RKO (cell line): ENCODE results near the gene BBOX1.
"Not testable (repeated sequence)": the region's sequence is repeated elsewhere in the genome, so short reads cannot be mapped to it uniquely, and the experiment has no call there.

ENCODE experiments used
- DNase-seq: peaks from one replicate; pipeline ENCODE4 v3.0.0-alpha.2; 2016; ENCODE audit warnings: low spot score

Gene BBOX1, protein sequence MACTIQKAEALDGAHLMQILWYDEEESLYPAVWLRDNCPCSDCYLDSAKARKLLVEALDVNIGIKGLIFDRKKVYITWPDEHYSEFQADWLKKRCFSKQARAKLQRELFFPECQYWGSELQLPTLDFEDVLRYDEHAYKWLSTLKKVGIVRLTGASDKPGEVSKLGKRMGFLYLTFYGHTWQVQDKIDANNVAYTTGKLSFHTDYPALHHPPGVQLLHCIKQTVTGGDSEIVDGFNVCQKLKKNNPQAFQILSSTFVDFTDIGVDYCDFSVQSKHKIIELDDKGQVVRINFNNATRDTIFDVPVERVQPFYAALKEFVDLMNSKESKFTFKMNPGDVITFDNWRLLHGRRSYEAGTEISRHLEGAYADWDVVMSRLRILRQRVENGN

DNA sequence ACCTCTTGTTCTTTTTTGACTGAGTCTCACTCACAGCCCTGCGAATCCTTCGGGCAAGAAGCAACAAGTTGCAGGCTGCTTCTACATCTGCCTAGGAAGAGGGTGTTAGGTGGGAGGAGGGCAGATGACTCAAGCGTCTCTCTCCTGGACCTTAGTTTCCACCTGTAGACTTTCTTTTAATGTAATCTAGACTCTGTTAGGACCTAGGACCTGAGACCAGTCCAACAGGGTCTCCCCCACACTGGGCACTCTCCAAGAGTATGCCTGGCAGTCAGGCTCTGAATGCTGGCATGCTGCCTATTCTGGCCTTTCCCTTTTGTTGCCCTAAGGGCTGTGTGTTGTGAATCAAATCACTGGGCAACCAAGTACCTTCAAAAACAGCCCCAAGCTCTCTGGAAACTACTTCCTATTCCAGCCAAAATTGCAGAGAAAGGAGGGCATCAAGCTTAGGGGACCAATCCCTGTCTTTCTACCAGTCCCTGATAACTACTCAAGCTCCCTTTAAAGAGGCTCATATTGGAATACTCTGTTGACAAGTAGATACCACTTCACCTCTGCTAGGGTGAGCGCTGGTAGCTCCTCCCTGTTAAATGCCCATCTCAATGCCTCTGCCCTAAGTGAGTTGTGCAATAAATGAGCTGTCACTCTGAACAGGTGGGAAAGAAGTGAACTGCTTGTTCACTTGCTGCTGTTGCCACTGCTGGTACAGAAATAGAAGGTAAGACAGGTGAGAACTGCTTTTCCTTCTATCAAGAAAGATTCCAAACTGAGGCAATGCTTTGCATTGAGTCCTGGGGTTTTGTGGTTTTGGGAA lies at the start of gene BBOX1:
Gene BBOX1, plus strand, starts transcription at position 514 of the 814 bp plus-strand sequence. CDS start 14,616 bp downstream, outside the sequence.
- no peak for DNase-seq

GRCh38 chr11:26992031-26992541 lies 48.5 kb upstream of the BBOX1 start:
- no peak for DNase-seq

GRCh38 chr11:26993965-26994457 lies 46.6 kb upstream of the BBOX1 start, which contains the start of gene FIBIN:
Gene FIBIN, plus strand, starts transcription at chr11:26994112. Its CDS starts 415 bp downstream, at chr11:26994527.
- DNase-seq, result no peak

DNA sequence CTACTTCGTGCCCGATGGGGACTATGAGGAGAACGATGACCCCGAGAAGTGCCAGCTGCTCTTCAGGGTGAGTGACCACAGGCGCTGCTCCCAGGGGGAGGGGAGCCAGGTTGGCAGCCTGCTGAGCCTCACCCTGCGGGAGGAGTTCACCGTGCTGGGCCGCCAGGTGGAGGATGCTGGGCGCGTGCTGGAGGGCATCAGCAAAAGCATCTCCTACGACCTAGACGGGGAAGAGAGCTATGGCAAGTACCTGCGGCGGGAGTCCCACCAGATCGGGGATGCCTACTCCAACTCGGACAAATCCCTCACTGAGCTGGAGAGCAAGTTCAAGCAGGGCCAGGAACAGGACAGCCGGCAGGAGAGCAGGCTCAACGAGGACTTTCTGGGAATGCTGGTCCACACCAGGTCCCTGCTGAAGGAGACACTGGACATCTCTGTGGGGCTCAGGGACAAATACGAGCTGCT lies 46.0 kb upstream of the BBOX1 start:
- no peak for DNase-seq

- DNase-seq, result no peak
These were observed 44.7 kb upstream of the BBOX1 start for GRCh38 chr11:26995701-26996460.

- DNase-seq, result no peak
These were observed 43.2 kb upstream of the BBOX1 start for GRCh38 chr11:26997378-26997777.

DNA sequence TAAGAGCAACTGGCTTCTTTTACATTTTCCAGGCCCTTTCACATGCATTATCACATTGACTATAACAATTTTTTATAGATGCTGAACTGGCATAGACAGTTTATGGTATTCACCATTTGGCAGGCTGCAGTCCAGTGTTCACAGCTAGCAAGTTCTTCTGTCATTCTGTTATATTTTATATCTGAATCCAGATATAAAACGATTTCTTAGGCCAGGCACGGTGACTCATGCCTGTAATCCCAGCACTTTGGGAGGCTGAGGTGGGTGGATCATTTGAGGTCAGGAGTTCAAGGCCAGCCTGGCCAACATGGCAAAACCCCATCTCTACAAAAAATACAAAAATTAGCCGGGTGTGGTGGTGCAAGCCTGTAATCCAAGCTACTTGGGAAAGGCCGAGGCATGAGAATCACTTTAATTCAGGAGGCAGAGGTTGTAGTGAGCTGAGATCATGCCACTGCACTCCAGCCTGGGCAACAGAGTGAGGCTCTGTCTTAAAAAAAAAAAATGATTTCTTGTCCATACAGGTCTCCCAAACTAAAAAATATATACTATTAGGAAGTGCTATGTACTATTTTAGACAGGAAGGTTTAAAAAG lies 39.4 kb upstream of the BBOX1 start:
- not testable (repeated sequence) for DNase-seq

GRCh38 chr11:27002431-27002830 lies 38.2 kb upstream of the BBOX1 start:
- DNase-seq, result no peak

DNA sequence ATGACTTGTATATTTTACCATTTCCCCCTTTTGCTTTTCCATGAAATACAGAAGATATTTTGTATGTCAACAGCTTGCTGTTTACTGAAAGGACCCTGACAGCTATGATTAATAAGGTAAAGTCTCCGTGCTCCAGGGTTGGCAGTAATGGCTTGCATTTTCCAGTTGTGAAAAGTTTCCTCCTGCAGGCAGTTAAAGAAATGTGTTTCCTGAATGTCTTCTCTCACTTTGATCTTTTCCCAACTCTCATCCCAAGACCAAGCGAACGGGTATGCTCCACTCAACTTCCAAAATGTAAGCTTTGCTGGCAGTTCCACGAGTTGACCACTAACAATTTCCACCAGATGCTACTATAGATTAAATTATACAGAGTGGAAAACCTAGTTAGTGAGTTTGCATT lies 37.8 kb upstream of the BBOX1 start:
- DNase-seq, result no peak

- no peak for DNase-seq
These were observed 36.5 kb upstream of the BBOX1 start for GRCh38 chr11:27004103-27004502.

DNA sequence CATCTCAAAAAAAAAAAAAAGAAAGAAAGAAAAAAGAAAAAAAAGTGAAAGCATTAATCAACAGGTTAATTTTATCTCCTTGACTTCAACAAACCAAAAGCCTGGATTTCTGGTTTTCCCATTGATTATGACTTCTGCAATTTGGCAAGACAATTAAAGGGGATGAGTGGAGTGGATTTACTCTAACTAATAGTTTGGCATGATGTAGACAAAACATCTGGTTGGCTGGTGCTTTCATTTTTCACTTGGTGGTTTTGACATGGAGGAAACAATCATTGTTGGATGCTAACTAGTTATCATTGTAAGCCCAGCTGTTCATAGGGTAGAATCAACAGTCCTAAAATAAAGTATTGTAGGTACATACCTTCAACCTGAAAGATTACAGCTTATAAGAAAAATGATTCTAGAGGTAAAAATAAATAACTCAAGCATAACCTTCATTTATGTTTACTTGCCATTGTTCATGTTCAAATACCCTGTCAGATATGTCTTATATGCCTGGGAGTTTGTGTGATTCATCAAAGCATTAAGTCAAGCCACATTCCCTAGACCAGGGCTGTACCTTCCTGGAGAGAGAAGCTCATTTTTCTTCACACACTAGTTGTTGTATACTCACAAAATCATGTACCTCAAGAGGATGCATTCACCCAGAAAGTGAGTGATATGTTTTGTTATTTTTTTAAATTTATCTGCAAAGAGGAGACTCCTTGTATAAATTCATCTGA lies 31.6 kb upstream of the BBOX1 start:
- no peak for DNase-seq

DNA sequence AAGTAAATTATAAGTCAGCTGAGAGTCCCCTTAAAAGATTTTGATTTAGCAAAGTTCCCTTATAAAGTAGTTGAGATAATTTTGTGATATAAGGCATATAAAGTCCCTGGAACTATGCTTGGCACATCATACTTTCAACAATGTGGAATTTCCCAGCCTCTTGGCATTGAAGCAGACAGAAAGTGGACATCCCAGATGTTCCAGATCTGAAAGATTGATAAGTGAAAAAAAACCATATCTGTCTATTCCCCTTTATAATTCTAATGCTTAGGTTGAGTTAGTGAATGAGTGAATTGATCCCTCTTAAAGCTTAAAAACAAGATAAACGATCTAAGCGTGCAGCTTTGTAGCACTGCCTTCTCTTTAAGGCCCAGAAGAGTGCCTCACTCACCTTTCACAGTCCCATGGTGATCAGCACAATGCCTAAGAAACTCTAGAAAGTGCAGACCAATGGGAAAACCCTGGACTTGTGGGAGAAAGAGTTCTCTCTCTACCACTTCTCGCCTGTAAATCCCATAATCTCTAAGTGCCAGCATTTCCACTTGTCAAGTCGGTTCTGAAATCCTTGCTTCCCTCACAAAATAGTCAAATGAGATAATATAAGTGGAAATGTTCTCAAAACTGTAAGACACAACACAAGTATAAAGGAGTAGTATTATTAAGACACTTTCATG lies 28.9 kb upstream of the BBOX1 start:
- no peak for DNase-seq

DNA sequence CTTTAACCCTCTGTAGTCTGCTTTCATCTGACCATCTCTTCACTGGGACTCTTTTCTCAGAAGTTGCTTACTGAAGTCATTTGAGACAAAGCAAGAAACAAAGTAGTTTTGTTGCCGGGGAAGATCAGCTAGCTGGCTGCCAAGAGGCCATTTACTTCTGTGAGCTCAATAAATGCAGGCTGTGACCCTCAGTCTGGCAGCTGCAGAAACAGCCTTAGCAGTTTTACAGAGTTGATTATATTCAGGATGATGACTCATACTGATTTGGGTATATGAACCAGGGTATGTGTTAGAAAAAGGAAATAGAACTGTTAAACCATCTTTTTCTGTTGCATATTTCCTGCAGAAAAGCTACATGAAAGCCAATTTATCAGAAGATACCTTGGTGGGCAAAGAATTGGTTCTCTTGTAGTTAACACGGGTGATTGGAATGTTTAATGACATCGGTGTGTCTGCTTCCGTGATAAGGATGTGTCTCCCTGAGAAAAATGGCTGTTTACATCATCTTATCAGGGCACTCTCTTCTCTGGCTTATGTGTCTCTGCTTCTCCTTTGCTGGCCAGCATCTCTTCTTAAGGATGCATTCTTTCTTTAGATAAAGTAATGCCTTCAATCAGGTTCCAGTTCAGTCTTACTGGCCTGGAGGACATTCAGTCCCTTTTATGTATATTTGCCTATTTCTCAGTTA lies 28.2 kb upstream of the BBOX1 start:
- no peak for DNase-seq

- no peak for DNase-seq
These were observed 26.7 kb upstream of the BBOX1 start for GRCh38 chr11:27013781-27014361.

DNA sequence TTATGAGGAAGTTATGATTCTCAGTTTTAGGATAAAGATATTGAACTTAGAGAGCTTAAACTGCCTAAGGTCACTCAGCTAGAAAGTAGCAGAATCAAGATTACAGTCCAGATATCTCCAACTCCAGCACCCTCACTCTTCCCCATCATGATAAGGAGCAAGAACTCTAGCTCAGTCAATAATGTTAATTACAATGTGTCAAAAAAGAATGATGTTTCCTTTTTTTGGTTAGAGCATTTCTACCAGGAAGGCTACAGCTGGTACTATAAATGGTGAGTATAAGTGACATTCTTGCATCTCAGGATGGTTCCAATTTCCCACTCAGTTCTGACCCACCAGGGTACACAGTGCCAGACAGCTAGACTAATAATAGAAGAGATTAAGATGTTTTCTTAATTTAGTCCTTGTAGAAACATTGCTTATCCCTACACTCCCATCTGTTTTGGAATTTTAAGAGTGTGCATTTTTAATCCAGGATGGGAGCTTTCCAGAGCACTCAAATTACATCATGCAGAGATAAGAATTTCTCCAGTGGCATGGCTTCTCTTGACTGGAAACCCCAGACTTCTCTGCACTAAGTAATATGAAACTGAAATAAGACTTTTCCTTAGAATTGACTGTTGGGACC lies 21.6 kb upstream of the BBOX1 start:
- DNase-seq, result no peak

GRCh38 chr11:27020751-27021150 lies 19.9 kb upstream of the BBOX1 start:
- DNase-seq, result no peak

GRCh38 chr11:27022659-27023251 lies 17.9 kb upstream of the BBOX1 start:
- DNase-seq, result no peak

DNA sequence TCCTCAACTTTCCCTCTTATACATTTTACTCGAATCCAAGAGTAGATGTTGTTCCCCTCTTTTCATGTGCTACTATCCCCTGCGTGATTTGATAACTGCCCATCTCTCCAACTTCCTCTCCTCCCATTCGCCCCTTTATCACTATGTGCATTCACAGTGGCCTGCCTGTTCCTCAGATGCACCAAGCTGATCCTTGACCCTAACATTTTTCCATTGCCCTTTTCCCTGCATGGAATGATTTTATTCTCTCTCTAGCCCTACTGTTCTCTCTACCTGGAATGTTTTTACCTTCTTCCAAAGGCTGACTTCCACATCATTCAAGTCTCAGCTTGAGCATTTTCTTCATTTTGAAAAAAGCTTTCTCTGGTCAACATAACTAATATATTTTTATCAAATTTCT lies 15.8 kb upstream of the BBOX1 start:
- DNase-seq, result no peak
